ENCODE measurements around the gene ENPP4. TPM values are rescaled to one million over a fixed set of nuclear protein-coding genes. Genes with fewer than 3 reads are reported as not detected.

The ENPP4 gene
- total RNA-seq, 1 donor = 6.5 TPM

DNA sequence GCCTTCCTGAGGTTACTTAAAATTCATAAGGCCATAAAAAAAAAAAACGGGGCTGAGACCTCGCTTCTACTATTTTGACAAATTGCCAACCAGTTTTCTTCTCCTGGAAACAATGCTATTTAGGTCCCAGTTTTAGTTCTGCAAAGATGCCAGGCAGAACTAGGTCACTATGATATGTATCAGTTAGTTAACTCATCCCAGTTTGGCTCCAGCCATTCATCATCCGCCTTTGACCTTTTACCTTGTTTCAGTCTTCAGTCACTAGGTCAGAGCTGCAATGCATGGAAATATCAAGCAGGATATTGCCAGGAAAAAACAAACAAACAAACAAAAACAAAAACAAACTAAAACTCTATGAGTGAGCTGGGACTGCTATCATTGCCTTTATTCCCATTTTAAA, 29.8 kb upstream of the ENPP4 start:
- Histone ChIP-seq H3K4me3 (ENCODE audit: insufficient read depth, low read length) (no peak overlapping the region), H3K79me2 (ENCODE audit: insufficient read depth, low read length) (no peaks in the 10 kb centered on the region), H3K4me1 (ENCODE audit: insufficient read depth, low read length) (no peaks in the 10 kb centered on the region), H3K9me3 (ENCODE audit: low read depth, low read length) (no peaks in the 10 kb centered on the region), H4K20me1 (ENCODE audit: insufficient read depth, low read length) (no peaks in the 10 kb centered on the region), H3K27ac (ENCODE audit: low read depth, low read length) (no peak overlapping the region), H3K4me2 (ENCODE audit: insufficient read depth, low read length) (no peak overlapping the region), H3K27me3 (ENCODE audit: insufficient read depth, low read length) (peaks cover 3% of the 10 kb centered on the region), H2AFZ (ENCODE audit: low read length) (no peak overlapping the region), H3K36me3 (ENCODE audit: insufficient read depth, low read length) (no peaks in the 10 kb centered on the region)
- no peak for DNase-seq (ENCODE audit: insufficient read length, low spot score, missing footprints)
- TF ChIP-seq, protein P1, sequence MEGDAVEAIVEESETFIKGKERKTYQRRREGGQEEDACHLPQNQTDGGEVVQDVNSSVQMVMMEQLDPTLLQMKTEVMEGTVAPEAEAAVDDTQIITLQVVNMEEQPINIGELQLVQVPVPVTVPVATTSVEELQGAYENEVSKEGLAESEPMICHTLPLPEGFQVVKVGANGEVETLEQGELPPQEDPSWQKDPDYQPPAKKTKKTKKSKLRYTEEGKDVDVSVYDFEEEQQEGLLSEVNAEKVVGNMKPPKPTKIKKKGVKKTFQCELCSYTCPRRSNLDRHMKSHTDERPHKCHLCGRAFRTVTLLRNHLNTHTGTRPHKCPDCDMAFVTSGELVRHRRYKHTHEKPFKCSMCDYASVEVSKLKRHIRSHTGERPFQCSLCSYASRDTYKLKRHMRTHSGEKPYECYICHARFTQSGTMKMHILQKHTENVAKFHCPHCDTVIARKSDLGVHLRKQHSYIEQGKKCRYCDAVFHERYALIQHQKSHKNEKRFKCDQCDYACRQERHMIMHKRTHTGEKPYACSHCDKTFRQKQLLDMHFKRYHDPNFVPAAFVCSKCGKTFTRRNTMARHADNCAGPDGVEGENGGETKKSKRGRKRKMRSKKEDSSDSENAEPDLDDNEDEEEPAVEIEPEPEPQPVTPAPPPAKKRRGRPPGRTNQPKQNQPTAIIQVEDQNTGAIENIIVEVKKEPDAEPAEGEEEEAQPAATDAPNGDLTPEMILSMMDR (IDR thresholded peaks at IDR 0.05; ENCODE audit: extremely low read depth, low read depth, low read length) = no peak

DNA sequence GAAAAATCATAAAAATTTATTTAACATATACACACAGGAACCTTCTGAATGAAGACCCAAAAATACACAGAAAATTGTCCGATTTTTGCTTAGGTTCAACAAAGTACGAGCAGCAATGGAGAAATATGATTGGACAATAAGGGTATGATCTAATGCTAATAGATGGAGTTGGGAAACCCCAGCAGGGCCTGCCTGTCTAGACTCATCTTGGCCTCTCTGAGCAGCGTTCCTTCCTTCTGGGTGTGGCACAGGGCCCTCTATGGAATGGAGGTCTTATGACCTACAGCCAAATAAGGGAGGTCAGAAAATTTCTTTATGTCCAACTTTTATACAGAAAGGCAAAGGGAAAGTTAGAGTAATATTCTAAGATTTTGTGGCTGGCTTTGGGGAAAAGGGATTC, 27.7 kb upstream of the ENPP4 start:
- no peak overlapping the region for H3K4me2 ChIP-seq (ENCODE audit: insufficient read depth, low read length)
- no peaks in the 10 kb centered on the region for H4K20me1 ChIP-seq (ENCODE audit: insufficient read depth, low read length)
- H3K4me1 ChIP-seq (ENCODE audit: insufficient read depth, low read length) = no peaks in the 10 kb centered on the region
- no peak overlapping the region for H3K27ac ChIP-seq (ENCODE audit: low read depth, low read length)
- TF ChIP-seq, protein P1 (IDR thresholded peaks at IDR 0.05; ENCODE audit: extremely low read depth, low read depth, low read length) = no peak
- no peak for DNase-seq (ENCODE audit: insufficient read length, low spot score, missing footprints)
- peaks cover under 1% of the 10 kb centered on the region for H3K9me3 ChIP-seq (ENCODE audit: low read depth, low read length)
- no peak overlapping the region for H2AFZ ChIP-seq (ENCODE audit: low read length)
- H3K4me3 ChIP-seq (ENCODE audit: insufficient read depth, low read length) = no peak overlapping the region
- peaks cover 3% of the 10 kb centered on the region for H3K27me3 ChIP-seq (ENCODE audit: insufficient read depth, low read length)
- no peaks in the 10 kb centered on the region for H3K79me2 ChIP-seq (ENCODE audit: insufficient read depth, low read length)
- H3K36me3 ChIP-seq (ENCODE audit: insufficient read depth, low read length) = no peaks in the 10 kb centered on the region

DNA sequence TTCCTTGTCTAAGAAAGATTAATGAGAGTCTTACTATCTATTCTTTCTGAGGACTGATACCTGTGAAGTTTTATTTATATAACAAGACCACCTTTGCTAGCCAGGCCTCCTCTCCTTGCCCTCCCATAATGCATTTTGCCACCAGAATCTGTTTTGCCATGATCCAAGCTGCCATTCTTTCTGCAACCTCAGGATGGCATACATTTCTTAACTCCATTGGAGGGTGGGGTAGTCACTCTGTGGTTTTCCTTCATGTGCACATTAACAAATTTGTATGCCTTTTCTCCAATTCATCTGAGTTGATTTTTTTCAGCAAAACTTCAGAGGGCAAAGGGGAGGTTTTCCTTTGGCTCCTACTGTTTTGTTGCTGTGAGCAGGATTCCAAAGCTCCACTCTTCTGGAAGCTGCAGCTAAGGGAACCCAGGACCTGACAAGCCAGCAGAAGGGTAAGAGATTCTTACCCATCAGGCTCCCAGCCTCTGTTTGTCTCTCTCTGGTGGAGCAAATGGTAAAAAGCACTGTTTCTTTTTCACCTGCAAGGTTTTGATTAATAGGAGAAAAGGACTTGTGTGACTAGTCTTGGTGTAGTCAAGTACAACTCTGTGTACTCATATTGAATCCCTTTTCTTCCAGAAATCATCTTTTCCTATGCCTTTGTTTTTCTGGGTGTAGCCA, 26.2 kb upstream of the ENPP4 start:
- Histone ChIP-seq H3K27me3 (ENCODE audit: insufficient read depth, low read length) (peaks cover 3% of the 10 kb centered on the region), H2AFZ (ENCODE audit: low read length) (no peak overlapping the region), H3K9me3 (ENCODE audit: low read depth, low read length) (peaks cover 2% of the 10 kb centered on the region), H3K79me2 (ENCODE audit: insufficient read depth, low read length) (no peaks in the 10 kb centered on the region), H3K4me3 (ENCODE audit: insufficient read depth, low read length) (no peak overlapping the region), H3K4me1 (ENCODE audit: insufficient read depth, low read length) (no peaks in the 10 kb centered on the region), H4K20me1 (ENCODE audit: insufficient read depth, low read length) (no peaks in the 10 kb centered on the region), H3K4me2 (ENCODE audit: insufficient read depth, low read length) (no peak overlapping the region), H3K27ac (ENCODE audit: low read depth, low read length) (no peak overlapping the region), H3K36me3 (ENCODE audit: insufficient read depth, low read length) (no peaks in the 10 kb centered on the region)
- TF ChIP-seq, protein P1 (IDR thresholded peaks at IDR 0.05; ENCODE audit: extremely low read depth, low read depth, low read length) = no peak
- no peak for DNase-seq (ENCODE audit: insufficient read length, low spot score, missing footprints)

DNA sequence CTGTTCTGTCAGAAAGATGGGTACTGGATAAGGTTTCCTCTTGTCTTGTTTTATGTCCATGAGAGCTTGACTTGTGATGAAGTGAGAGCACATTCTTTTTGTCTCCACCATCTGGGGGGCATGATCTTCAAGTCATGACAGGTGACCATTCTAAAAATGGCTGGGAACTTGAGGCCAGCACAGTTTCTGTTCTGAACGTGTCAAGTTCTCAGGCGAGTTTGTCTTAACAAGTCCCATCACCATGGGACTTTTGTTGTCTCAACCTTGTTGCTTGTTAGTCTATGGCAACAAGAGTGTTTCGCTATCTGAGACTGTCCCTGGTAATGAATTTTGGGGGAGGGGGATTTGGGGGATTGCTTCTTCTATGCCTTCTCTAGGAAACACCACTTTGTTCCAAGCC, 25.6 kb upstream of the ENPP4 start:
- H3K36me3 ChIP-seq (ENCODE audit: insufficient read depth, low read length) = no peaks in the 10 kb centered on the region

More for the DNA sequence above, 25.6 kb upstream of the ENPP4 start:
- H3K9me3 ChIP-seq (ENCODE audit: low read depth, low read length) = peaks cover 2% of the 10 kb centered on the region
- no peak overlapping the region for H3K4me3 ChIP-seq (ENCODE audit: insufficient read depth, low read length)
- H3K4me2 ChIP-seq (ENCODE audit: insufficient read depth, low read length) = no peak overlapping the region
- no peaks in the 10 kb centered on the region for H3K79me2 ChIP-seq (ENCODE audit: insufficient read depth, low read length)
- H2AFZ ChIP-seq (ENCODE audit: low read length) = no peak overlapping the region
- H3K4me1 ChIP-seq (ENCODE audit: insufficient read depth, low read length) = no peaks in the 10 kb centered on the region
- H3K27me3 ChIP-seq (ENCODE audit: insufficient read depth, low read length) = peaks cover 3% of the 10 kb centered on the region
- H4K20me1 ChIP-seq (ENCODE audit: insufficient read depth, low read length) = no peaks in the 10 kb centered on the region
- DNase-seq (ENCODE audit: insufficient read length, low spot score, missing footprints) = no peak
- TF ChIP-seq, protein P1 (IDR thresholded peaks at IDR 0.05; ENCODE audit: extremely low read depth, low read depth, low read length) = no peak
- H3K27ac ChIP-seq (ENCODE audit: low read depth, low read length) = no peak overlapping the region
